Right cardiac atrium (tissue), 5 donors: Measurements from ENCODE around the gene GTF3C5. TPM values are rescaled to one million over a fixed set of nuclear protein-coding genes. Genes with fewer than 3 reads are reported as not detected.
"Not testable (repeated sequence)": the region's sequence is repeated elsewhere in the genome, so short reads cannot be mapped to it uniquely, and the experiment has no call there.

Experiments
- ATAC-seq, 2 donors: fragments of 200-7000 bp; cut with Tn5 transposase; one replicate each; pipeline versions ENCODE4 v1.8.0 to v1.9.1; 2020; ENCODE audit warnings: moderate library complexity in 2 of 2, mild to moderate bottlenecking in 1 of 2
- DNase-seq, 3 donors: peaks; one replicate each; pipeline ENCODE4 v3.0.0-alpha.2; 2020
- H3K27ac ChIP-seq: one replicate; pipeline ENCODE4 v1.5.1; 2013; ENCODE audit warnings: mild to moderate bottlenecking, low read length, control low read depth, moderate library complexity
- H3K27me3 ChIP-seq: one replicate; pipeline ENCODE4 v1.6.1; 2013; ENCODE audit not compliant: control insufficient read depth, insufficient read depth
- H3K4me1 ChIP-seq: one replicate; pipeline ENCODE4 v1.6.1; 2013; ENCODE audit warnings: low read length; ENCODE audit not compliant: control insufficient read depth, insufficient read depth
- H3K4me3 ChIP-seq: one replicate; pipeline ENCODE4 v1.5.1; 2013; ENCODE audit warnings: low read length, control low read depth
- H3K9me3 ChIP-seq: one replicate; pipeline ENCODE4 v1.6.1; 2013; ENCODE audit warnings: low read length; ENCODE audit not compliant: control insufficient read depth
- WGBS: extraction: QIAGEN DNeasy Blood & Tissue Kit; methylation state at CpG from one replicate; pipeline ENCODE4 v1.1.7; 2013; 5-methylcytosine and 5-hydroxymethylcytosine counted together
- intact Hi-C, 4 donors: fragments of 100-400 bp; cut with DNase I; formaldehyde crosslinking; loops; one replicate each; pipeline versions ENCODE4 v1.11.0 to v1.14.0; 2022 to 2023
- polyA plus RNA-seq: library from polyadenylated mRNA; stranded (reverse); fragments of 200-250 nt; gene quantifications from one replicate; pipeline ENCODE4 v1.2.3, GENCODE V29; 2013
- total RNA-seq, 4 donors: library from RNA; stranded (reverse); fragmentation: NEBNext Ultra II Directional; extraction: Animal tissue kit (Norgen Biotek cat#: 25700); gene quantifications; one replicate each; pipeline ENCODE4 v1.2.1, GENCODE V29; 2021
- donor health status: healthy with polysubstance abuse.
- donor health status: DM: no; HTN: yes; CAD: no.
- donor health status: DM: no; HTN: no; CAD: no.
- donor health status: DM: no; HTN: yes; CAD: no; lungs with severe emphysema.
- donor health status: DM: yes; HTN: yes; CAD: no.

Gene GTF3C5
- total and polyA plus RNA-seq, 5 donors: 28.9 to 41.1 (median 33.0) TPM

DNA sequence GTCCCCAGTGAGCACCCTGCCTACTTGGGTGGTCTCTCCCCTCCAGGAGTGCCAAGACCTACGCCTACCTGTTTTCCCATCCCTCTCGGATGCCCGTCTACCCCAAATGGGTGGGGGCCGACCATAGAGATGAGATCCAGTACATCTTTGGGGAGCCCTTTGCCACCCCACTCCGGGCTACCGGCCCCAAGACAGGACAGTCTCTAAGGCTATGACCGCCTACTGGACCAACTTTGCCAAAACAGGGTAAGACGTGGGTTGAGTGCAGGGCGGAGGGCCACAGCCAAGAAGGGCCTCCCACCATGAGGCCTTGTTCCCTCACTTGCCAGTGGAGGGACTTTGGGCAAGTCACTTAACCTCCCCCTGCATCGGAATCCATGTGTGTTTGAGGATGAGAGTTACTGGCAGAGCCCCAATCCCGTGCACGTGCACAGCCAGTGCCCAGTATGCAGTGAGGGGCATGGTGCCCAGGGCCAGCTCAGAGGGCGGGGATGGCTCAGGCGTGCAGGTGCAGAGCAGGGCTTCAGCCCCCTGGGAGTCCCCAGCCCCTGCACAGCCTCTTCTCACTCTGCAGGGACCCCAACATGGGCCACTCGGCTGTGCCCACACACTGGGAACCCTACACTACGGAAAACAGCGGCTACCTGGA lies 55.5 kb downstream of the GTF3C5 start:
- H3K4me1 ChIP-seq, intact Hi-C loops, H3K27me3 ChIP-seq, H3K27ac ChIP-seq, ATAC-seq, H3K4me3 ChIP-seq, DNase-seq, H3K9me3 ChIP-seq: not testable (repeated sequence)
- 87% methylated on average over 15 of the region's 17 CpGs for WGBS

- H3K27me3 ChIP-seq: no peaks in the 10 kb centered on the region
- H3K27ac ChIP-seq: no peak overlapping the region
- intact Hi-C loops: no loop called here
- ATAC-seq (no peak), DNase-seq (no peak)
- 83% methylated on average over 15 of the region's 15 CpGs for WGBS
- no peaks in the 10 kb centered on the region for H3K9me3 ChIP-seq
- no peak overlapping the region for H3K4me3 ChIP-seq
- no peaks in the 10 kb centered on the region for H3K4me1 ChIP-seq
These were observed 56.1 kb downstream of the GTF3C5 start for GRCh38 chr9:133086894-133087293.

DNA sequence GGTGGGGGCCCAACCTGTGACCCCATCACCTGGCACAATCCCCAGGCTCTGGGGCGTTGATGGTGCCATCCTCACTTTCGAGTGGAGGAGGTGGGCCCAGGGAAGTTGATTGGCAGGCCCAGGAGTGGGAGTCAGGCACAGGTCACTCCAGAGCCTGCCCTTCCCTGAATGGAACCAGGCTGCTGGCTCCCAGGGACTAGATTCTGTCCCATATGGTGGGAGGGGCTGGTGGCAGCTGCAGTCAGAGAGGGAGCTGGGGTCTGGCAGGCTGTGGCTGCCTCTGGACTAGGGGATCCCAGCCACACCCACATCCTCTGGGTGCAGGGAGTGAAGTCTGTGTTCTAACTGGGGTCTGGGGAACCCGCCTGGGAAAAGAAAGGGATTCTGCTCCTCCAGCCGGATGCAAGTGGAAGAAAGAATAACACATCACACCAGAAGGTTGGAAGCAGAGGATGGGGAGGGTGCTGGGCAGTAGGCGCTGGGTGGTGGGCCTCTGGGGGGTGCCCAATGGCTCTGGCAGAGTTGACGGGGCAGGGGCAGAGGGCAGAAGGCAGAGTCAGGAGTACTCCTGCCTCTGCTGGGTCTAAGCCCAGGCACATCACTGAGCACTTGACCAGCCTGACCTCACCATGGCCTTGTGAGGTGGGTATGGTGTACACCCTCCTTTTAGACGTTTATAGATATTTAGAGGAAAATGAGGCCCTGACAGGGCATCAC lies 56.8 kb downstream of the GTF3C5 start:
- Histone ChIP-seq H3K27ac (no peak overlapping the region), H3K4me3 (no peak overlapping the region), H3K27me3 (no peaks in the 10 kb centered on the region), H3K9me3 (no peaks in the 10 kb centered on the region), H3K4me1 (no peaks in the 10 kb centered on the region)
- intact Hi-C loops: no loop called here
- 64% methylated on average over 7 of the region's 7 CpGs for WGBS
- DNase-seq (no peak), ATAC-seq (no peak)

- no peak for DNase-seq
- intact Hi-C loops: no loop called here
- WGBS: 94% methylated on average over 10 of the region's 10 CpGs
- H3K9me3 ChIP-seq: no peaks in the 10 kb centered on the region
- ATAC-seq: no peak
- H3K4me1 ChIP-seq: no peaks in the 10 kb centered on the region
- H3K27me3 ChIP-seq: no peaks in the 10 kb centered on the region
- no peak overlapping the region for H3K4me3 ChIP-seq
- H3K27ac ChIP-seq: no peak overlapping the region
These were observed 57.5 kb downstream of the GTF3C5 start for GRCh38 chr9:133088146-133088750.

GRCh38 chr9:133088756-133089155 lies 58.0 kb downstream of the GTF3C5 start:
- H3K27ac ChIP-seq: no peak overlapping the region
- H3K4me1 ChIP-seq: no peaks in the 10 kb centered on the region
- intact Hi-C loops: no loop called here
- ATAC-seq (no peak), DNase-seq (no peak)
- no peaks in the 10 kb centered on the region for H3K27me3 ChIP-seq
- 94% methylated on average over 7 of the region's 7 CpGs for WGBS
- no peaks in the 10 kb centered on the region for H3K9me3 ChIP-seq
- H3K4me3 ChIP-seq: no peak overlapping the region

DNA sequence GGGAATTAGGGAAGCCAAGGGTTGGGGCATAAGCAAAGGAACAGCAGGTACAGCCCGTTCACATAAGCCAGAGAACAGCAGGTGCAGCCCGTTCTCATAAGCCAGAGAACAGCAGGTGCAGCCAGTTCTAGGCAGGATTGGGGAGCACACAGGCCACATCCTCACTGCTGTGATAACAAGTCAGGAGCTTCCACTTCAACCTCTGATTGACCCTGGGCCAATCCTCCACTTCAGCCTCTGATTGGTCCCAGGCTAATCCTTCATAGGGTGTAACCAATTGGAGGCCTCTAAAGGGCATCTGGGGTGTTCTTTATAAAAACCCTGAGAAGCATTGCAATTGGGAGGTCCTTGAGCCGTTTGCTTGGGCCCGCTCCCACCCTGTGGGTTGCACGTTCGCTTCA lies 58.5 kb downstream of the GTF3C5 start:
- H3K4me1 ChIP-seq: no peaks in the 10 kb centered on the region
- no peak overlapping the region for H3K4me3 ChIP-seq
- WGBS: 88% methylated on average over 6 of the region's 6 CpGs
- intact Hi-C loops: no loop called here
- no peaks in the 10 kb centered on the region for H3K9me3 ChIP-seq
- ATAC-seq (no peak), DNase-seq (no peak)
- H3K27me3 ChIP-seq: no peaks in the 10 kb centered on the region
- H3K27ac ChIP-seq: no peak overlapping the region

DNA sequence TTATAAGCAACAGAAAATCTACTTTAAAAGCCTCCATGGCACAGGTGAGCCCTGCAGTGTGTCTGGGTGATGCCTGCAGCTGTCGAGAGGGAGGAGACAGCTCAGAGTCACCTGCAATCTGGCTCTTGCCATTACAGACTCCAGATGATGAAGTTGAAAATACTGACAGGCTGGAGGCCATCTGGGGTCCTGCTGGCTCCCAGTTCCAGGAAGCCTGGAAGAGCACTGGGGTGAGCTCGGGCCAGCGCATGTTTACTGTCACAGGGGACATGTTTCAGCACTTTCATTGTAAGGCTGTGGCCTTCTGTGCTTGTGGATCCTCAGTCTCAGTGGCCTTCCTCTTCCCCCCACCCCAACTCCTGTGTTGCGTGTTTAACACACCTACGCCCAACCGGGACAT lies 59.4 kb downstream of the GTF3C5 start:
- ATAC-seq (no peak), DNase-seq (no peak)
- Histone ChIP-seq H3K4me1 (no peaks in the 10 kb centered on the region), H3K4me3 (no peak overlapping the region), H3K9me3 (no peaks in the 10 kb centered on the region), H3K27ac (no peak overlapping the region), H3K27me3 (no peaks in the 10 kb centered on the region)
- WGBS: 38% methylated on average over 6 of the region's 6 CpGs
- intact Hi-C loops: no loop called here

DNA sequence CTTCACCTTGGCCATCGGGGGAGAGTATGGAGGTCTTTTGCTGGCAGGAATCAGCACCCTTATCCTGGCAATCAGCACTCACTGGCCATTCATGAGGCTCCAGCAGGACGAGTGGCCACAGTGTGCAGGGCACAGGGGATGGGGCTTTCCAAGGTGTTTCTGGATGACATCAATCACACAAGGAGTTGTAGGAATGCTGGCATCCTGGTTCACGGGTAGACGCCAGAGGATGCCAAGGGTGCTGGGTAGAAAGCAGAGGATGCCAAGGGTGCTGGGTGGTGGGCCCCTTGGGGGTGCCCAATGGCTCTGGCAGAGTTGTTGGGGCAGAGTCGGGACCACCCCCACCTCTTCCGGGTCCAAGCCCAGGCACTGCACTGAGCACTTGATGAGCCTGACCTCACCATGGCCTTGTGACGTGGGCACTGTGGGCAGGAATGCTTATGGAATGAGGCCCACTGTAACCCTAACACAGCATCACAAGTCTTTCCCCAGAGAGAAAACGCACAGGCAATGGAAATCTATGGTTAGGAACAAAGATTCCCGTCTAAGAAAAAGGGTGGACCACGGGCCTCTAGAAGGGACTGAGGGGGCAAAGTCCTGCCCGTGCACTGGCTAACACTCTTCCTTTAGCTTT lies 60.1 kb downstream of the GTF3C5 start:
- Histone ChIP-seq H3K27me3 (no peaks in the 10 kb centered on the region), H3K27ac (no peak overlapping the region), H3K9me3 (no peaks in the 10 kb centered on the region), H3K4me1 (no peaks in the 10 kb centered on the region), H3K4me3 (no peak overlapping the region)
- WGBS: 75% methylated on average over 11 of the region's 11 CpGs
- no peak for DNase-seq
- intact Hi-C loops: no loop called here
- ATAC-seq: no peak

DNA sequence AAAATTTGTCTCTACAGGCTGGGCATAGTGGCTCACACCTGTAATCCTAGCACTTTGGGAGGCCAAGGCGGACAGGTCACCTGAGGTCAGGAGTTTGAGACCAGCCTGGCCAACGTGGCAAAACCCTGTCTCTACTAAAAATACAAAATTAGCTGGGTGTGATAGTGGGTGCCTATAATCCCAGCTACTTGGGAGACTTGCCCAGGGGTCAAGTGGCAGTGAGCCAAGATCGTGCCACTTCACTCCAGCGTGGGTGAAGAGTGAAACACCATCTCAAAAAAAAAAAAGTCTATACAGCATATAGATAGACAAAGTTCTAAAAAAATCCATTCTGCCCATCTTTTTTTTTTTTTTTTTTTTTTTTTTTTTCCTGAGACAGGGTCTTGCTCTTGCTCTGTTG lies 63.6 kb downstream of the GTF3C5 start:
- 70% methylated on average over 4 of the region's 4 CpGs for WGBS
- H3K4me1 ChIP-seq, H3K27ac ChIP-seq, H3K9me3 ChIP-seq, H3K27me3 ChIP-seq, intact Hi-C loops, DNase-seq, H3K4me3 ChIP-seq, ATAC-seq: not testable (repeated sequence)

DNA sequence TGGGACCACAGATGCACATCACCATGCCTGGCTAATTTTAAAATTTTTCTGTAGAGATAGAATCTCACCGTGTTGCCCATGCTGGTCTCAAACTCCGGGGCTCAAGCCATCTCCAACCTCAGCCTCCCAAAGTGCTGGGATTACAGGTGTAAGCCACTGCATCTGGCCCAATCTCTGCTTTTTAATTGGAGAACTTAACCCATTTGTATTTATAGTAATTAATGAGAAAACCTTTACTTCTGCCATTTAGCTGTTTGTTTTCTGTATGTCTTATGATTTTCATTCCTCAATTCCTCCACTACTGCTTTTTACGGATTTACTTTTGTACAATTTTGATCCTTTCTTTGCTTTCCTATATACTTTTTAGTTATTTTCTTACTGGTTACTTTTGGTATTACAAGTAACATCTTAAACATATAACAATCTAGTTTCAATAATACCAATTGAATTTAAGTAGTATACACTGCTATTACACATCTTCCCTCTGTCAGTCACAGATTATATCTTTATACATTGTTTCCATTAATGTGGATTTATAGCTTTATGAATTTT lies 64.1 kb downstream of the GTF3C5 start:
- intact Hi-C loops: no loop called here
- WGBS: 97% methylated on average over 3 of the region's 3 CpGs
- no peak overlapping the region for H3K27ac ChIP-seq
- no peaks in the 10 kb centered on the region for H3K4me1 ChIP-seq
- no peak overlapping the region for H3K4me3 ChIP-seq
- ATAC-seq: no peak
- no peaks in the 10 kb centered on the region for H3K9me3 ChIP-seq
- no peak for DNase-seq
- no peaks in the 10 kb centered on the region for H3K27me3 ChIP-seq
